HCT116 (cell line): ENCODE results near the gene PDE6D. TPM values are rescaled to one million over a fixed set of nuclear protein-coding genes. Genes with fewer than 3 reads are reported as not detected.

Experiments
- ATAC-seq: fragments of 200-7000 bp; cut with Tn5 transposase; 2 replicates; pipeline ENCODE4 v1.9.1; 2020; ENCODE audit warnings: mild to moderate bottlenecking, moderate library complexity
- BruUV-seq: library from RNA; stranded (reverse); fragments of 400-500 nt; replicated peaks from 2 replicates; lab custom pipeline; 2021; lab: Mats Ljungman, UMichigan
- CTCF ChIA-PET: fragments of 300-600 bp; sonication (Branson Sonifier 250); formaldehyde crosslinking; loops from one replicate; lab custom pipeline; 2021; ENCODE audit warnings: antibody characterized with exemption; lab: Charles Lee
- POLR2A ChIA-PET: fragments of 300-600, 350-600 bp; sonication (Branson Sonifier 250); formaldehyde crosslinking; loops from one replicate; lab custom pipeline; 2021; ENCODE audit warnings: antibody characterized with exemption; lab: Charles Lee
- RAD21 ChIA-PET, 2 experiments: fragments of 300-600 bp; sonication (Branson Sonifier 250); formaldehyde crosslinking; loops; one replicate each; lab custom pipeline; 2023; ENCODE audit warnings: low total read pairs in 2 of 2; ENCODE audit not compliant: uncharacterized antibody in 2 of 2, unreplicated experiment in 2 of 2, low non-redundant PET in 1 of 2; lab: Charles Lee
- DNase-seq: peaks from one replicate; pipeline ENCODE4 v3.0.0-alpha.2; 2010; ENCODE audit warnings: low read depth, low spot score
- H2AFZ ChIP-seq: fragments of 200-600 bp; shearing (Covaris generic), sonication (generic); 2 replicates; pipeline ENCODE4 v1.6.1; 2017; ENCODE audit warnings: low read depth, mixed run types, mixed read lengths, antibody characterized with exemption, low read length; ENCODE audit not compliant: poor library complexity, severe bottlenecking
- H3K27ac ChIP-seq: 2 replicates; pipeline ENCODE4 v1.5.1; 2012; ENCODE audit warnings: low read depth, low read length
- H3K27me3 ChIP-seq: fragments of 200-600 bp; sonication (generic); 2 replicates; pipeline ENCODE4 v1.6.1; 2016; ENCODE audit warnings: mixed run types, low read length, mixed read lengths; ENCODE audit not compliant: insufficient read depth
- H3K36me3 ChIP-seq, 2 experiments: fragments of 200-500 bp in 1 of 2; fragments of 200-600 bp in 1 of 2; sonication (Bioruptor generic) in 1 of 2; sonication (generic) in 1 of 2; 2 replicates each; pipeline versions ENCODE4 v1.5.1 to v1.6.1; 2014 to 2016; ENCODE audit warnings: low read length in 2 of 2, inconsistent platforms in 1 of 2, mixed read lengths in 1 of 2, mixed run types in 1 of 2; ENCODE audit not compliant: insufficient read depth in 2 of 2, control insufficient read depth in 1 of 2
- H3K4me1 ChIP-seq, 2 experiments: fragments of 200-600 bp in 1 of 2; sonication (generic) in 1 of 2; 2 replicates each; pipeline versions ENCODE4 v1.5.1 to v1.6.1; 2012 to 2017; ENCODE audit warnings: low read length in 2 of 2, inconsistent platforms in 1 of 2, mild to moderate bottlenecking in 1 of 2, mixed read lengths in 1 of 2, mixed run types in 1 of 2, moderate library complexity in 1 of 2; ENCODE audit not compliant: insufficient read depth in 2 of 2, control insufficient read depth in 1 of 2
- H3K4me2 ChIP-seq: fragments of 200-600 bp; sonication (generic); 2 replicates; pipeline ENCODE4 v1.6.1; 2017; ENCODE audit warnings: mixed run types, low read length, mixed read lengths
- H3K4me3 ChIP-seq, 2 experiments: fragments of 200-600 bp in 1 of 2; sonication (generic) in 1 of 2; replicated peaks in 1 of 2; 2 replicates each; pipeline ENCODE4 v1.5.1; 2011 to 2016; ENCODE audit warnings: low read length in 2 of 2, control low read depth in 1 of 2, low read depth in 1 of 2, mild to moderate bottlenecking in 1 of 2, mixed read lengths in 1 of 2, mixed run types in 1 of 2
- H3K79me2 ChIP-seq: fragments of 200-600 bp; sonication (generic); 2 replicates; pipeline ENCODE4 v1.6.1; 2017; ENCODE audit warnings: mild to moderate bottlenecking, mixed run types, low read length, moderate library complexity, mixed read lengths; ENCODE audit not compliant: insufficient read depth
- H3K9ac ChIP-seq: fragments of 200-600 bp; sonication (generic); 2 replicates; pipeline ENCODE4 v1.6.1; 2016; ENCODE audit warnings: low read length, mixed read lengths
- H3K9me2 ChIP-seq: fragments of 200-600 bp; sonication (generic), shearing (Covaris generic); 2 replicates; pipeline ENCODE4 v1.6.1; 2017; ENCODE audit warnings: mixed run types, mild to moderate bottlenecking, moderate library complexity; ENCODE audit not compliant: insufficient read depth
- H3K9me3 ChIP-seq, 2 experiments: fragments of 200-500 bp in 1 of 2; fragments of 200-600 bp in 1 of 2; sonication (Bioruptor generic) in 1 of 2; sonication (generic) in 1 of 2; 2 replicates each; pipeline ENCODE4 v1.6.1; 2014 to 2017; ENCODE audit warnings: low read length in 2 of 2, mixed read lengths in 2 of 2, inconsistent platforms in 1 of 2, low read depth in 1 of 2, mild to moderate bottlenecking in 1 of 2, mixed run types in 1 of 2, moderate library complexity in 1 of 2; ENCODE audit not compliant: control insufficient read depth in 1 of 2, insufficient read depth in 1 of 2
- H4K20me1 ChIP-seq: fragments of 200-600 bp; sonication (generic), shearing (Covaris generic); 2 replicates; pipeline ENCODE4 v1.6.1; 2017; ENCODE audit warnings: mixed run types, mild to moderate bottlenecking, moderate library complexity; ENCODE audit not compliant: insufficient read depth
- CTCF ChIP-seq, 3 experiments: fragments of 200-600 bp in 1 of 3; sonication (generic) in 1 of 3; IDR thresholded peaks in 2 of 3; conservative IDR thresholded peaks in 1 of 3; 2 replicates each; pipeline ENCODE4 v1.5.1; 2012 to 2017; ENCODE audit warnings: low read depth in 2 of 3, low read length in 2 of 3, antibody characterized with exemption in 1 of 3, borderline replicate concordance in 1 of 3, control low read depth in 1 of 3, mild to moderate bottlenecking in 1 of 3, mixed read lengths in 1 of 3, mixed run types in 1 of 3, moderate library complexity in 1 of 3; ENCODE audit not compliant: insufficient read depth in 1 of 3
- RAD21 ChIP-seq: IDR thresholded peaks from 2 replicates; pipeline ENCODE4 v1.6.1; 2012; ENCODE audit warnings: low read depth, mild to moderate bottlenecking
- TCF7L2 ChIP-seq: IDR thresholded peaks from 2 replicates; pipeline ENCODE4 v1.7.0; 2011; ENCODE audit warnings: borderline replicate concordance, inconsistent platforms; ENCODE audit not compliant: insufficient read depth, insufficient read length; ENCODE audit errors: extremely low read depth
- intact Hi-C: fragments of 100-400 bp; cut with micrococcal nuclease; formaldehyde crosslinking; loops from 2 replicates; pipeline ENCODE4 v1.10.0; 2022
- total RNA-seq: library from RNA; stranded (reverse); gene quantifications from one replicate; pipeline ENCODE4 v1.2.1, GENCODE V29; 2021; ENCODE audit not compliant: unreplicated experiment

The PDE6D gene
- total RNA-seq, 1 experiment from 2014 or later: 26.6 TPM

- no peaks in the 10 kb centered on the region for H3K27me3 ChIP-seq
- no peak overlapping the region for H2AFZ ChIP-seq
- intact Hi-C loops: loop anchor here (2.0 kb wide), 1 partner anchor 640 kb away; no protein-coding TSS in a partner anchor
- no peak overlapping the region for H3K4me3 ChIP-seq
- no peaks in the 10 kb centered on the region for H3K9me2 ChIP-seq
- ATAC-seq (peak; percentile 86), DNase-seq (peak; percentile 32)
- peaks cover 5% of the 10 kb centered on the region; the same call in 1 of the 2 replicates for H4K20me1 ChIP-seq
- peaks cover 33 to 40% of the 10 kb centered on the region in 2 experiments; a peak in 3 of 4 replicates for H3K36me3 ChIP-seq
- H3K9ac ChIP-seq: no peak overlapping the region
- RAD21 ChIA-PET: no interaction called here
- peaks cover 35% of the 10 kb centered on the region; the same call in 1 of the 2 replicates for H3K79me2 ChIP-seq
- H3K4me2 ChIP-seq: no peak overlapping the region
- H3K27ac ChIP-seq: no peak overlapping the region
- BruUV-seq: no TSS peak
- H3K4me1 ChIP-seq: peaks cover 0 to 1% of the 10 kb centered on the region in 2 experiments; a peak in 1 of 4 replicates
- POLR2A ChIA-PET: no interaction called here
- TF ChIP-seq TCF7L2: no peak
- peak; percentile 41 to 86 (median 85); a peak in 5 of 6 replicates for TF ChIP-seq CTCF (IDR thresholded peaks at IDR 0.05 in 2 of 3, conservative IDR thresholded peaks at IDR 0.05 in 1 of 3; ENCODE audit: borderline replicate concordance in 1 of 3, insufficient read depth in 1 of 3, low read depth in 2 of 3, low read length in 2 of 3)
- peak; percentile 47 for TF ChIP-seq RAD21
- TF ChIP-seq, all 23 proteins: peak for 2
- CTCF ChIA-PET: interaction anchor here (0.6 to 0.7 kb wide), 2 partner anchors 10 to 15 kb away, joined by 3 read pairs; no protein-coding TSS in a partner anchor
- no peaks in the 10 kb centered on the region for H3K9me3 ChIP-seq
Observed at GRCh38 chr2:231800493-231801091, 19.5 kb upstream of the PDE6D start.
